ENCODE results near the gene CAMSAP2.

The CAMSAP2 gene

GRCh38 chr1:200901796-200902444, 163.2 kb downstream of the CAMSAP2 start:
- DNase-seq, result no peak

- DNase-seq, result no peak
Measured at GRCh38 chr1:200903793-200904192, 165.1 kb downstream of the CAMSAP2 start.

- DNase-seq, result no peak
Measured at GRCh38 chr1:200904772-200905171, 166.1 kb downstream of the CAMSAP2 start.

GRCh38 chr1:200905411-200906052, 166.8 kb downstream of the CAMSAP2 start:
- peak; percentile 59 for DNase-seq

DNA sequence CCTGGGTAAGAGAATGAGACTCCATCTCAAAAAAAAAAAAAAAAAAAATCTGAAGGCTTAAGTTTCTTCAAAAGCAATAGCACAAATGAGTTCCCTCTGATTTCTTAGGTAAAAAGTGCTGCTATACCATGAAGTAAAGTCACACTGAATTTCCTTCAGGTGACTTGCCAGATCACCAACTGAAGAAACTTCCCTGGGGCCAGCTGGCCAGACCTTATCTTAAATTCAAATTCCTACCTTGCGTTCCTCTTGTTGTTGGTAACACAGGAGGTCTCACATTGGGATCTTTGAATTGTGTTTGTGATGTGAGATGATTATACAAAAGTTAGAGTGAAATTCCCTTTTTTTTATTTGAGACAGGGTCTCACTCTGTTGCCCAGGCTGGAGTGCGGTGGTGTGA, 167.8 kb downstream of the CAMSAP2 start:
- DNase-seq, result no peak

GRCh38 chr1:200907611-200908097, 169.0 kb downstream of the CAMSAP2 start:
- DNase-seq, result peak; percentile 92

DNA sequence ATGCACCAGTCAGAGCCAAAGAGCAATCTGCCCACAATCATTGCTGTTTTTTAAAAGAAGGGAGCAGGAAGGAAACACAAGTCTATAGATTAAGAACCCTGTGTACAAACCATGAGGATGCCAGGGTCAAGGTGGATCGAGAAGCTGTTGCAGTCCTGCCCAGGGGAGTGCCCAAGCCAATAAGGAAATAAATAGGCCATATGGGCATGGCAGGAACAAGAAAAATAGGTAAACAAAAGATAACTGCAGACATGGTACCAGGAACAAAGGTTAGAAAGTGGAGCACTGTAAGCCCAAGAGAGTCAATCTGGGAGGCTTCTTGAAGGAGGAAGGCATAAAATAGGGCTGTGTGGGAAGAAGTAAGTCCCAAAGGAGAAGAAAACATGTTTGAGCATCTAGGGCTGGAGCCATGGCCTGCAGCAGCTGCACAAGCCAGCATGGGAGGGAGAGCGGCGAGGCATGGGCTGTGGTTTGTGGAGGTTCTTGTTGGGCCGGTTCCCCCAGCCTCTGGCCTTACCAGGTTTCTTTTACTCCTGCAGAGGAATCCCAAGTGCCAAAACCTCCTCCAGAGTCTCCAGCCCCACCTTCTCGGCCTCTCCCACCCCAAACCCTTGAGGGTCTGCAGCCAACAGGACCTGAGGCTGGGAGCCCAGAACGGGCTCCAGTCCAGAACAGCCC, 169.6 kb downstream of the CAMSAP2 start:
- DNase-seq, result no peak

GRCh38 chr1:200909071-200909470, 170.4 kb downstream of the CAMSAP2 start:
- DNase-seq, result no peak

- no peak for DNase-seq
Measured at GRCh38 chr1:200909757-200910239, 171.1 kb downstream of the CAMSAP2 start.

All from MV-4-11 (cell line).